Left cardiac atrium (tissue), 4 donors: ENCODE results near the gene TMEM254. TPM values are rescaled to one million over a fixed set of nuclear protein-coding genes. Genes with fewer than 3 reads are reported as not detected.
"Not testable (repeated sequence)": the region's sequence is repeated elsewhere in the genome, so short reads cannot be mapped to it uniquely, and the experiment has no call there.

ENCODE experiments used
- ATAC-seq, 2 donors: fragments of 200-7000 bp; cut with Tn5 transposase; one replicate each; pipeline ENCODE4 v1.9.1; 2020; ENCODE audit warnings: mild to moderate bottlenecking in 2 of 2, moderate library complexity in 2 of 2
- DNase-seq: peaks from one replicate; pipeline ENCODE4 v3.0.0-alpha.2; 2020
- intact Hi-C, 2 donors: fragments of 100-400 bp; cut with DNase I; formaldehyde crosslinking; loops; one replicate each; pipeline versions ENCODE4 v1.14.1 to v1.15.1; 2022 to 2023
- long read RNA-seq: library from polyadenylated mRNA; unstranded; transcript quantifications from one replicate; pipeline ENCODE4 v2.0.0, GENCODE V29; 2021
- total RNA-seq, 2 donors: library from RNA; stranded (reverse); fragmentation: NEBNext Ultra II Directional; extraction: Animal tissue kit (Norgen Biotek cat#: 25700); gene quantifications; one replicate each; pipeline ENCODE4 v1.2.1, GENCODE V29; 2021
- donor health status: DM: no; HTN: yes; CAD: no.
- donor health status: DM: no; HTN: yes; CAD: no; lungs with severe emphysema.
- donor health status: DM: yes; HTN: yes; CAD: no.
- donor health status: Dilated cardiomyopathy.

TMEM254 gene
- total RNA-seq = 10 to 100 TPM in 1 of 2 donors, 1 to 10 TPM in 1; 5.4 to 12.3 TPM
- long read RNA-seq, transcript TMEM254-205 (4 exons, 2,042 nt) = major isoform, 9 of 10 reads
- long read RNA-seq, partial matches to known transcripts = 0 of 10 reads
- long read RNA-seq, other reads (novel, unspliced or antisense) = 1 of 10 reads

DNA sequence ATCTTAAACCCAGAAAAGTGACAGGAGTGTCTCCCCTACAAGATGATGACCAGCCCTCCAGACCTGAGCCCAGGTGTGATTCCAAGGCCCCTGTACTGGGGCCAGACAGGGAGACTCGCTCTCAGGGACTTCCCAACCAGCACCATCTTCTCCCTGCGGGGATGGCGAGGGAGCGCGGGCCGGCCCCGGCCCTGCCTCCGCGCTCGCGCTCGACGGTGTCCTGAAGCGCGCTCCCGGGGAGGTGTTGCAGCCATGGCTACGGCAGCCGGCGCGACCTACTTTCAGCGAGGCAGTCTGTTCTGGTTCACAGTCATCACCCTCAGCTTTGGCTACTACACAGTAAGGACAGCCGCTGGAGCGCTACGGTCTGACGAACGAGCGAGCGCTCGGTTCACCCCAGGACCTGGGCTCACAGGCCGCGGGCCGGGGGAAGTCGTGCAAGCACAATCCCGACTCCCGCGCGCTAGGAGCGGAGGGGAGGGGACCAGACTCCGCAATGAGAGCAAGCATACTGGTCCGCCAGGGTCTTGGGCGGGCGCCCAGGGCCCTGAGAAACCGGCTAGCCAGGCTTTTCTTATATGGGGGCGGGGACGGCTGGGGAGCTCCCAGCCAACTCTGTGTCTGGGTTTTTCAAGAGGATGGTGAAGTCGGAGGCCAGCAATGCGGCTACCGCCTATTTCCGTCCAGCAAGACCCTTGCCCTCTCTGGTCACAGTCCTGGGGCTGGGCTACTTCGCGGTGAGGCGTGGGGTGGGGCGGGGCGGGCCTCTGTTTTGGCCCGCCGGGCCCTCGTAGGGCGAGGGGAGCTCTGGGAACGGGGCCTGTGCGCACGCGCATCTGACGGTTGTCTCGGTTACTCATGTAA lies at the start of gene TMEM254:
Gene TMEM254 (plus strand): TSS at position 218 of the 864 bp plus-strand sequence. CDS start 35 bp downstream, at position 253.
- intact Hi-C loops = loop anchor here in 1 of 2 donors (5.0 kb wide), 1 partner anchor 64 kb away; no protein-coding TSS in a partner anchor
- ATAC-seq (peak; percentile 96 to 98), DNase-seq (peak; percentile 96)

- ATAC-seq, DNase-seq, intact Hi-C loops: not testable (repeated sequence)
Measured at GRCh38 chr10:80029205-80029604, 49.3 kb upstream of the TMEM254 start.

GRCh38 chr10:80029865-80030264 lies 48.6 kb upstream of the TMEM254 start:
- ATAC-seq, intact Hi-C loops, DNase-seq: not testable (repeated sequence)

GRCh38 chr10:80032503-80032902 lies 46.0 kb upstream of the TMEM254 start:
- intact Hi-C loops = no loop called here
- no peak for DNase-seq
- ATAC-seq = no peak

DNA sequence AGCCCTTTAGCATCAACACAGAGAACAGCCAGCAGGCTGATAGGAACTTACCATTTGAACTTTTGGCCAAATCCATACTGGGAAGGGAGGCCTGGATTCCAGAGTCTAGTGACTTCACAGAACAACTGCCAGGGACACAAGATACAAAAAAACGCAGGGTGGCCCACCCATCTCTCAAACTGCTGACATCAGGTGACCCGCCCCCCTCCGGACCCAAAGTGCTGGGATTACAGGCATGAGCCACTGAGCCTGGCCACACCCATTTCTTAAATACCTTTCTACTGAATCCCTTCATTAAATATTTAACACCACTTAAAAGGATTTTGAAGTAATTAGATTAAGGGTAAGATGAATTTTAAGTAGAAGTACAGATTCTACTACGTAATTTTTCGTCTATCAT lies 43.7 kb upstream of the TMEM254 start:
- intact Hi-C loops, DNase-seq, ATAC-seq: not testable (repeated sequence)

DNA sequence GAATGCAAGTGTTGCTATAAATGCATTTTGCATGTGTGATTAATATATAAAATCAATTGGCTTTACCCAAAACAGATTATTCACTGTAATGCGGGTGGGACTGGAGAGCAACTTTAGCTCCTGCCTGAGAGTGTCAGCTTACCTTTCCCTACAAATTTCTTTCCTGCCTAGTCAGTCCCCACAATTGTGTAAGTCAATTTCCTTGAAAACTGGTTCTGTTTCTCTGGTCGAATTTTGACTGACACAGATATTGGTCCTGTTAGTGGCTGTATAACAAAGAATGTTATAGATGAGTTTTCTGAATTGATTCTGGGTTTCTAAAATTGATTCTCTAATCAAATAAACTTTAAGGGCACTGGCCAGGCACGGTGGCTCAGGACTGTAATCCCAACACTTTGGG lies 43.0 kb upstream of the TMEM254 start:
- DNase-seq, intact Hi-C loops, ATAC-seq: not testable (repeated sequence)

- DNase-seq, ATAC-seq, intact Hi-C loops: not testable (repeated sequence)
Measured at GRCh38 chr10:80036921-80037500, 41.5 kb upstream of the TMEM254 start.

- ATAC-seq, DNase-seq, intact Hi-C loops: not testable (repeated sequence)
Measured at GRCh38 chr10:80038226-80038625, 40.2 kb upstream of the TMEM254 start.

DNA sequence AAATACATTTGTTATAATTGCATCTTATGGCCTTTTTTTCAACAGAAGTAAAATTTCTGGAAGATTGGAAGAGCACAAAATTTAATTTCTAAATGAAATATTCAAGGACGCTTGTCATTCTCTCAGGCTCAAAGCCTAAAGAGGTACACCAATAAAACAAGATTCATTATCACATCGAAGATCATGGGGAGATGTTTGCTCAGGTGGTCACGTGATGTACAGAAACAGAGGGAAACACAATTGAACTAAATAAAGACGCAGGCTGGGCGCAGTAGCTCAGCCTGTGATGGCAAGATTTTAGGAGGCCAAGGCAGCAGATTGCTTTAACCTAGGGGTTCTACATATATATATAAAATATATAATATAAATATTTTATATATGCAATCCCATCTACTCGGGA lies 37.3 kb upstream of the TMEM254 start:
- intact Hi-C loops = no loop called here
- DNase-seq = no peak
- no peak for ATAC-seq

DNA sequence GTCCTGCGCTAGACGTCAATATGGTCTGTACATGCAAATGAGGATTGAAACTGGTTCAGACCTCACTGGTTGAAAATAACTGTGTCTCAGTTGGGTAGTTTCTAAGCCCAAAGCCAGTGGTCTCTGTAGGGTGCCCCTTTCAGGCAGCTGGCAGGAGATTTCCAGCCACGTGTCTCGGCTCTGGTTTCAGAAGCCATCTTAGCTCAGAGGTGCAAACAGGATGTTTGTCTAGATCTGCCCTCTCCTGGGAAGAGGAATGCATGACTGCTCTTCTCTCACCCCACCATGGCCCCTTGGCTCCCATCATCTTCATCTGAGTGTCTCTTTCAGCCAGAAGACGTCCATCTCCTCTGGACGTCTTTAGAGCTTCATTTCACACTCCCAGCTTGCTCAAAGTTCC lies 33.5 kb upstream of the TMEM254 start:
- intact Hi-C loops, ATAC-seq: not testable (repeated sequence)

DNA sequence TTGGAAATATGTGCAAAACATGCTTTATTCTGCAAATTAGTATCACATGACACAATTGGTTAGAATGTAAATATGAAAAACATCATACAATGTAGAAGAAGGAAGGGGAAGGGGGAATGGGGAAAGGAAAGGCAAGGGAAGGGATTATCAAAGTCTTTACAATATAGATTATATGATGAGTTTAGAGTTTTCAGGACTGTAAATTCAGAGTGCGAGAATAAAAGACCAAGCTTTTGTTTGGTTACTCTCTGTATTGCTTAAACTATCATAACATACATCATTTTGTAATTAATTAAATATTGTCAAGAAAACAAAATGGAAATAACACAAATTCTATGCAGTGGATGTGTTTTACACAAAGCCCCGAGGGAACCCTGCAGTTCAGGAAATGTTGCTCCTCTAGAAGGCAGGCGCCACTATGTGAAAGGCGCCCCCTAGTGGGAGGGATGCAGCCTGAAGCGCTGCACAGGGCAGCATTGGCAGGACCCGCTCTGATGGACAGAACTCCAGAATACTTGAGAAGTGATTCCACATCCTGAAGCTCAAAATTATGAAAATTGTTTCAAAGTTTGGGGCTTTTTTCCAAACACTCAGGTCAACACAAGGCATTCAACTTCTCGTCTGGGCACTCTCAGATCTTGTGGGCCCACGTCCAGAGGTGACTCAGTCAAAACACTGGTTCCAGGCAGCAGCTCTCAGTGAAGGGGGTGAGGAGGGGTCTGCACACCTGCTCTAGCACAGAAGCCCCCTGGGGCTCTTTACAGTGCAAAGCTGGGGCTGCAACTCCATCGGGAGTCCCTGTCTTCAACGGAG lies 31.6 kb upstream of the TMEM254 start:
- intact Hi-C loops = no loop called here
- ATAC-seq (peak; percentile 94), DNase-seq (peak; percentile 79)

More for the DNA sequence above, 33.5 kb upstream of the TMEM254 start:
- DNase-seq = not testable (repeated sequence)

GRCh38 chr10:80050752-80051151 lies 27.7 kb upstream of the TMEM254 start:
- DNase-seq = no peak
- ATAC-seq = no peak
- intact Hi-C loops = no loop called here

DNA sequence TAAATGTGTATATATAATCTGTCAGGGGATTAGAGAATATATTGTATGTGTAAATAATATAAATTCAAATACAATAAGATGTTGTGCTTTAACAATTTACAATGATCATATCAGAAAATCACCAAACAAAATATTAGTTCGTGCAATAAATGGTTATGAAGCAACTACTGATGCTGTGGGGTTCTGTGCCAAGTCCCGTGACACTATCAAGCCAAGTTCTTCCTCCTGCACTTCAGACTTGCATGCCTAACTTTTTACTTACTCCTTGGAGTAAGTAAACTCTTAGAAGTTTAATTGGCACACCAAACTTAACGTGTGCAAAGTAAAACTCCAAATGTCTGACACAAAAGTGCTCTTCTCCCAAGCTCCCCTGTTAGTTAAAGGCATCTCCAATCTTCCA lies 26.5 kb upstream of the TMEM254 start:
- ATAC-seq = no peak
- intact Hi-C loops = no loop called here
- no peak for DNase-seq

GRCh38 chr10:80055760-80056159 lies 22.7 kb upstream of the TMEM254 start:
- DNase-seq (no peak), ATAC-seq (peak in 1 of 2 donors; percentile 58)
- intact Hi-C loops = no loop called here

DNA sequence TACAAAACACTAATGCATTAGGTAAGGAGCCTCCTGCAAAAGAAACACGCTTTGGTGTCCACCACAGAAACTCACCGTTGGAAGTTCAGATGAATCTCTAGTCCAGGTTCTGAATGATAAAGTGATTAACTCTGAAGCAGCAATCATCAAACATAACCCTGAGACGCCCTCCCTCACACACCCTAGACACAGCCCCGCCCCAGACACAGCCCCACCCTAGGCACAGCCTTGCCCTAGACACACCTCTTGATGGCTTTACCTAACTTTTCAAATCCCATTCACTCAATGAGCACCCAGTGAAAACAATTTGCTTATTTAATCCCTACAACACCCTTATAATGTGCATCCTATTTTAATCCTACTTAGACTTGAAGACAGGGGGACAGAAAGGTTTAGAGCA lies 21.3 kb upstream of the TMEM254 start:
- DNase-seq (no peak), ATAC-seq (no peak)
- intact Hi-C loops = no loop called here

- intact Hi-C loops = loop anchor here (5.0 to 10.0 kb wide), 2 partner anchors 63 to 150 kb away; no protein-coding TSS in a partner anchor
- ATAC-seq = peak in 1 of 2 donors; percentile 57
Measured at GRCh38 chr10:80064120-80064886, 14.2 kb upstream of the TMEM254 start.

DNA sequence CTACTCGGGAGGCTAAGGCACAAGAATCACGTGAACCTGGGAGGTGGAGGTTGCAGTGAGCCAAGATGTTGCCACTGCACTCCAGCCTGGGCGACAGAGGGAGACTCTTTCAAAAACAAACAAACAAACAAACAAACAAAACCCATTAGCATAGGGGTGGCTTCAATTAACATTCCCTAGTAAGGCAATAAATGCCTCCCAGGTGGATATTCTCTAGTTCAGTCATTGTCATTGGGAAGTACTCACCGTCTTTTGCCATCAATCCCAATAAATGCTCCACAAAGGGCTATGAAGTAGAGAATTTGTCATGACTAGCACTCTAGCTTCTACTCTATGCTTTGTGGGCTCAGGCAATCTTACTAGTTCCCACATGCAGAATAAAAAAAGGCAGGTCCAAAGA lies 11.7 kb upstream of the TMEM254 start:
- intact Hi-C loops = loop anchor here in 1 of 2 donors (10.0 kb wide), 1 partner anchor 148 kb away; no protein-coding TSS in a partner anchor
- ATAC-seq (no peak), DNase-seq (no peak)

More at GRCh38 chr10:80064120-80064886, 14.2 kb upstream of the TMEM254 start:
- no peak for DNase-seq

DNA sequence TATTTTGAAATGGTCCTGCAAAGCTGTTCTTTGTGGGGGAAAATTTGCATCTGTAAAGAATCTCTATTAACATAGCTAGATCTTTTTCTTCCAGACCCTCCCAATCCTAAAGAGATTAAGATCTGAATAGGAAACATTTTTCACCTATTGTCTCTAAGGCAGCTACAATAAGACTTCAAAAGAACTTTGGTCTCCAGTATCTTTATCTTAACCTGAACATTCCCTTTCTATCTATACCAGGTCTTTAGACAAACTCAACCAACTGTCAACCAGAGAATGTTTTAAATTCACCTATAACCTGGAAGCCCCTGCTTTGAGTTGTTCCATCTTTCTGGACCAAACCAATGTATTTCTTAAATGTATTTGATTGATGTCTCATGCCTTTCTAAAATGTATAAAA lies 10.6 kb upstream of the TMEM254 start:
- not testable (repeated sequence) for DNase-seq, ATAC-seq
- intact Hi-C loops = loop anchor here in 1 of 2 donors (10.0 kb wide), 1 partner anchor 147 kb away; no protein-coding TSS in a partner anchor
